Measurements from ENCODE around the gene UBAC1. TPM values are rescaled to one million over a fixed set of nuclear protein-coding genes. Genes with fewer than 3 reads are reported as not detected.

Gene UBAC1
- total RNA-seq, 1 experiment from 2014 or later: 55.4 TPM

DNA sequence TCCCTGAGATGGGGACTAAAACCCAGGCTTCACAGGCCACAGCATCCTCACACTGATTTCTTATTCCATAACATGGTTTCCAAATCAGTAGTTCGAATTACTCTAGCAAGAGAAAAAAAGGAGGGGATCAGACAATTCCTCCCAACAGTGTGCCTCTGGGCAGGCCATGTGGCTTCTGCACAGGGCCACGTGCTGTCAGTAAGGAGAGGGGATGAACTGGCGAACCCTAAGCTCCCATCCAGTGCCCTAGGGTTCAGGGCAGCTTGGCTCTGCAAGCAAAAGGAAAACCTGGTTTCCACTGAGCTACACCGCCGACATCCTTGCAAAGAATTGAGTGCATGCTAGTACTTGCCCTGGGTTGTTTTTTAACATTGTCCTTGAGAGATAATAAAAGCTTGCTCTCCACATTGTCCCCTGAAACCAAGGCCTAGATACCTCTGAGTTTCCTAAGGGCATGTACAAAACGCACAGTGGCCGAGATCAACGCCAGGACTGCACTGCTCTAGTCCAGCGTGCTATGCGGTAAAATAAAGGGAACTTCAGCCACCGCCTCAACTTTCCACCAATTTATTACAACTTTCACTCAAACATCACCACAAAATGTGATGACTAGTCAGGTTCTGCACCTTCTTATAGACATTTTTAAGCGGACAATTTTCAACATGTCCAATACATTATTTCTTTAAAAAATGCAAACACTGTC is 58.4 kb downstream of the UBAC1 start:
- H3K27ac Mint-ChIP-seq (ENCODE audit: unreplicated experiment): no peak overlapping the region
- no peak for DNase-seq
- H3K4me1 Mint-ChIP-seq (ENCODE audit: low read depth, unreplicated experiment): peaks cover 12% of the 10 kb centered on the region
- Histone ChIP-seq H3K36me3 (ENCODE audit: control insufficient read depth, insufficient read depth, low read length) (peaks cover 1% of the 10 kb centered on the region), H3K9me3 (no peaks in the 10 kb centered on the region), H3K4me3 (ENCODE audit: low read depth, low read length) (no peak overlapping the region), H3K27me3 (replicated peaks; ENCODE audit: control insufficient read depth, insufficient read depth, low read length) (no peaks in the 10 kb centered on the region), H3K4me1 (peaks cover 12% of the 10 kb centered on the region; the same call in 1 of the 2 replicates)
- TF ChIP-seq, protein P1, sequence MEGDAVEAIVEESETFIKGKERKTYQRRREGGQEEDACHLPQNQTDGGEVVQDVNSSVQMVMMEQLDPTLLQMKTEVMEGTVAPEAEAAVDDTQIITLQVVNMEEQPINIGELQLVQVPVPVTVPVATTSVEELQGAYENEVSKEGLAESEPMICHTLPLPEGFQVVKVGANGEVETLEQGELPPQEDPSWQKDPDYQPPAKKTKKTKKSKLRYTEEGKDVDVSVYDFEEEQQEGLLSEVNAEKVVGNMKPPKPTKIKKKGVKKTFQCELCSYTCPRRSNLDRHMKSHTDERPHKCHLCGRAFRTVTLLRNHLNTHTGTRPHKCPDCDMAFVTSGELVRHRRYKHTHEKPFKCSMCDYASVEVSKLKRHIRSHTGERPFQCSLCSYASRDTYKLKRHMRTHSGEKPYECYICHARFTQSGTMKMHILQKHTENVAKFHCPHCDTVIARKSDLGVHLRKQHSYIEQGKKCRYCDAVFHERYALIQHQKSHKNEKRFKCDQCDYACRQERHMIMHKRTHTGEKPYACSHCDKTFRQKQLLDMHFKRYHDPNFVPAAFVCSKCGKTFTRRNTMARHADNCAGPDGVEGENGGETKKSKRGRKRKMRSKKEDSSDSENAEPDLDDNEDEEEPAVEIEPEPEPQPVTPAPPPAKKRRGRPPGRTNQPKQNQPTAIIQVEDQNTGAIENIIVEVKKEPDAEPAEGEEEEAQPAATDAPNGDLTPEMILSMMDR (IDR thresholded peaks at IDR 0.05; ENCODE audit: insufficient read depth in 1 of 2, low read depth in 1 of 2, low read length in 1 of 2, severe bottlenecking in 1 of 2, unreplicated experiment in 1 of 2): no peak
- intact Hi-C loops (cut with micrococcal nuclease; ENCODE audit: unreplicated experiment): no loop called here
- no peak overlapping the region for H3K4me3 Mint-ChIP-seq (ENCODE audit: unreplicated experiment)
- no TSS peak for BruUV-seq (replicated peaks)
- ChIA-PET CTCF (no interaction called here), POLR2A (no interaction called here)
- H3K9me3 Mint-ChIP-seq (ENCODE audit: unreplicated experiment): peaks cover 17% of the 10 kb centered on the region
- H3K36me3 Mint-ChIP-seq (ENCODE audit: insufficient read depth, unreplicated experiment): peaks cover 26% of the 10 kb centered on the region
- no peaks in the 10 kb centered on the region for H3K27me3 Mint-ChIP-seq (ENCODE audit: insufficient read depth, unreplicated experiment)

DNA sequence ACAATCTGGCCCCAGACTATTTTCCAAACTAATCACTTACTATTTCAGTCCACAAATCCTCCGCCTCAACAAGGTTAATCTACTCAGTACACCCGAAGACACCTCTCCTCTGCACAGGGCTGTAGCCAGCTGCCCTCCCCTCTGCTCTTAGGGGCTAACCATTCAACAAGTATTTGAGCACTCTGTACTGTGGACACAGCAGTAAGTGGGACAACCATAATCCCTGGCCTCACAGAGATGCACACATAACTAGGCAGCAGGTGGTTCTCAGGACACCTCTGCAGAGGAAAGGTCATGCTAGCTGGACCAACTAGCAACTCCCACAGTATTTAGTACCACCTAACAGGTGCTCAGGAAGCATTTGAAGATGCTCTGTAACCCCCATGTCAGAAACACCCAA is 59.3 kb downstream of the UBAC1 start:
- no peaks in the 10 kb centered on the region for H3K9me3 ChIP-seq
- no peak overlapping the region for H3K4me3 ChIP-seq (ENCODE audit: low read depth, low read length)
- peaks cover 12% of the 10 kb centered on the region; the same call in 1 of the 2 replicates for H3K4me1 ChIP-seq
- POLR2A ChIA-PET: no interaction called here
- CTCF ChIA-PET: no interaction called here
- H3K27me3 ChIP-seq (replicated peaks; ENCODE audit: control insufficient read depth, insufficient read depth, low read length): no peaks in the 10 kb centered on the region
- peaks cover 26% of the 10 kb centered on the region for H3K36me3 Mint-ChIP-seq (ENCODE audit: insufficient read depth, unreplicated experiment)
- BruUV-seq (replicated peaks): no TSS peak
- peaks cover 12% of the 10 kb centered on the region for H3K4me1 Mint-ChIP-seq (ENCODE audit: low read depth, unreplicated experiment)
- intact Hi-C loops (cut with micrococcal nuclease; ENCODE audit: unreplicated experiment): no loop called here
- DNase-seq: no peak
- H3K27ac Mint-ChIP-seq (ENCODE audit: unreplicated experiment): no peak overlapping the region
- TF ChIP-seq, protein P1 (IDR thresholded peaks at IDR 0.05; ENCODE audit: insufficient read depth in 1 of 2, low read depth in 1 of 2, low read length in 1 of 2, severe bottlenecking in 1 of 2, unreplicated experiment in 1 of 2): no peak
- no peaks in the 10 kb centered on the region for H3K27me3 Mint-ChIP-seq (ENCODE audit: insufficient read depth, unreplicated experiment)
- H3K36me3 ChIP-seq (ENCODE audit: control insufficient read depth, insufficient read depth, low read length): peaks cover 1% of the 10 kb centered on the region
- H3K9me3 Mint-ChIP-seq (ENCODE audit: unreplicated experiment): peaks cover 17% of the 10 kb centered on the region
- H3K4me3 Mint-ChIP-seq (ENCODE audit: unreplicated experiment): no peak overlapping the region

DNA sequence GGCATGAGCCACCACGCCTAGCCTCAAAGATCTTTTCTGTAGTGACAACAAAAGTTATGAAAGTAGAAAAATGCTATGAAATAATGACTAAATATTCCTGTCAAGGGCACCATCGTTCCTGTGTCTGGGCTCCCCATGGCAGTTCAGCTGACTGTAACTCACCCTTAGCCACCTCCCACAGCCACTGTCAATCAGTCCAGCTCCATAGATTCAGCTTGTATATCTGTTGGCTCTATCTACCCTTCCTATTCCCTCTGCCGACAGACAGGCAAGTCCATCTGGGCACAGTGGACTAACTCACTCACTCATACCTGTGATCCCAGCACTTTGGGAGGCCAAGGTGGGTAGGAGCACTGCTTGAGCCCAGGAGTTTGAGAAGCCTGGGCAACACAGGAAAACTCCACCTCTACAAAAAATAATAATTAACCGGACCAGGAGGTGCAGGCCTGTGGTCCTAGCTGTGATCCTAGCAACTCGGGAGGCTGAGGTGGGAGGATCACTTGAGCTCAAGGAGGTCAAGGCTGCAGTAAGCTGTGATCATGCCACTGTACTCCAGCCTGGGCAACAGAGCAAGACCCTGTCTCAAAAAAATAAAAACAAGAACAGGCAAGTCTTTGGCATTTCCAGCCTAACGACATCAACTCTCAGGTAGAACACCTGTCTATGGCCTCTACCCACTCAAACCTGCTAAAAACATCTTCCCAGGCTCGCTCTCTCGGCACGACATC is 60.0 kb downstream of the UBAC1 start:
- ChIA-PET CTCF (no interaction called here), POLR2A (no interaction called here)
- Histone ChIP-seq H3K36me3 (ENCODE audit: control insufficient read depth, insufficient read depth, low read length) (peaks cover 1% of the 10 kb centered on the region), H3K27me3 (replicated peaks; ENCODE audit: control insufficient read depth, insufficient read depth, low read length) (no peaks in the 10 kb centered on the region), H3K9me3 (no peaks in the 10 kb centered on the region), H3K4me3 (ENCODE audit: low read depth, low read length) (no peak overlapping the region), H3K4me1 (peaks cover 12% of the 10 kb centered on the region; the same call in 1 of the 2 replicates)
- Mint-ChIP-seq H3K4me3 (ENCODE audit: unreplicated experiment) (no peak overlapping the region), H3K27me3 (ENCODE audit: insufficient read depth, unreplicated experiment) (no peaks in the 10 kb centered on the region), H3K9me3 (ENCODE audit: unreplicated experiment) (peaks cover 17% of the 10 kb centered on the region), H3K27ac (ENCODE audit: unreplicated experiment) (no peak overlapping the region), H3K4me1 (ENCODE audit: low read depth, unreplicated experiment) (peaks cover 12% of the 10 kb centered on the region), H3K36me3 (ENCODE audit: insufficient read depth, unreplicated experiment) (peaks cover 26% of the 10 kb centered on the region)
- intact Hi-C loops (cut with micrococcal nuclease; ENCODE audit: unreplicated experiment): no loop called here
- BruUV-seq (replicated peaks): no TSS peak
- TF ChIP-seq, protein P1 (IDR thresholded peaks at IDR 0.05; ENCODE audit: insufficient read depth in 1 of 2, low read depth in 1 of 2, low read length in 1 of 2, severe bottlenecking in 1 of 2, unreplicated experiment in 1 of 2): no peak
- no peak for DNase-seq

All from Caco-2 (cell line).